ENCODE results near the gene INSYN2B. TPM values are rescaled to one million over a fixed set of nuclear protein-coding genes. Genes with fewer than 3 reads are reported as not detected.

Gene INSYN2B
- total and polyA plus RNA-seq, 12 donors = 0.08 to 0.94 (median 0.62) TPM; not detected in 2

GRCh38 chr5:169970911-169971765 is 9.2 kb downstream of the INSYN2B start:
- H3K9me3 ChIP-seq (replicated peaks in 1 of 3) = no peaks in the 10 kb centered on the region
- no peaks in the 10 kb centered on the region for H3K27me3 ChIP-seq
- peak; percentile 23 to 72 (median 44) for DNase-seq
- 48 to 58% (median 53%) methylated on average over 8 of the region's 8 CpGs for WGBS, 4 donors
- H3K4me3 ChIP-seq = no peak overlapping the region
- peak overlapping the region in 1 of 5 donors; percentile 19 for H3K27ac ChIP-seq
- TF ChIP-seq POLR2A (IDR thresholded peaks at IDR 0.05) (no peak), CTCF (IDR thresholded peaks at IDR 0.05) (no peak)
- intact Hi-C loops (cut with DNase I) = no loop called here
- peaks cover 0 to 4% of the 10 kb centered on the region in 2 donors for H3K4me1 ChIP-seq (replicated peaks in 1 of 2)
- no peaks in the 10 kb centered on the region for H3K36me3 ChIP-seq (replicated peaks in 1 of 2)

- DNase-seq = no peak
- H3K4me3 ChIP-seq = no peak overlapping the region
- intact Hi-C loops (cut with DNase I) = no loop called here
- TF ChIP-seq POLR2A (IDR thresholded peaks at IDR 0.05) (no peak), CTCF (IDR thresholded peaks at IDR 0.05) (no peak)
- H3K4me1 ChIP-seq (replicated peaks in 1 of 2) = peaks cover 0 to 4% of the 10 kb centered on the region in 2 donors
- H3K27ac ChIP-seq = peak overlapping the region in 1 of 5 donors; percentile 19
- H3K9me3 ChIP-seq (replicated peaks in 1 of 3) = no peaks in the 10 kb centered on the region
- H3K27me3 ChIP-seq = no peaks in the 10 kb centered on the region
- no peaks in the 10 kb centered on the region for H3K36me3 ChIP-seq (replicated peaks in 1 of 2)
Observed at GRCh38 chr5:169970339-169970738, 10.0 kb downstream of the INSYN2B start.

- Histone ChIP-seq H3K4me1 (replicated peaks in 1 of 2) (no peaks in the 10 kb centered on the region), H3K9me3 (replicated peaks in 1 of 3) (no peaks in the 10 kb centered on the region), H3K27me3 (no peaks in the 10 kb centered on the region), H3K36me3 (replicated peaks in 1 of 2) (no peaks in the 10 kb centered on the region), H3K4me3 (no peak overlapping the region), H3K27ac (no peak overlapping the region)
- TF ChIP-seq POLR2A (IDR thresholded peaks at IDR 0.05) (no peak), CTCF (IDR thresholded peaks at IDR 0.05) (no peak)
- no peak for DNase-seq
- 49 to 87% (median 77%) methylated on average over 4 to 5 of the region's 5 CpGs for WGBS, 4 donors
- intact Hi-C loops (cut with DNase I) = no loop called here
Observed at GRCh38 chr5:169964246-169964645, 16.0 kb downstream of the INSYN2B start.

- Histone ChIP-seq H3K27ac (no peak overlapping the region), H3K36me3 (replicated peaks in 1 of 2) (no peaks in the 10 kb centered on the region), H3K4me1 (replicated peaks in 1 of 2) (no peaks in the 10 kb centered on the region), H3K27me3 (no peaks in the 10 kb centered on the region), H3K9me3 (replicated peaks in 1 of 3) (no peaks in the 10 kb centered on the region), H3K4me3 (no peak overlapping the region)
- intact Hi-C loops (cut with DNase I) = no loop called here
- 86 to 94% (median 92%) methylated on average over 2 of the region's 2 CpGs for WGBS, 4 donors
- TF ChIP-seq CTCF (IDR thresholded peaks at IDR 0.05) (no peak), POLR2A (IDR thresholded peaks at IDR 0.05) (no peak)
- no peak for DNase-seq
Observed at GRCh38 chr5:169960659-169961058, 19.6 kb downstream of the INSYN2B start.

All from adrenal gland (tissue), 12 donors.